KBM-7 (cell line): ENCODE data around the gene ERO1B.

Experiments used
- DNase-seq: peaks from one replicate; pipeline ENCODE4 v3.0.0-alpha.2; 2015
- in situ Hi-C: fragments of 300-500 bp; cut with MboI; formaldehyde crosslinking; loops from 2 replicates; pipeline ENCODE4 v1.14.3; 2020; ENCODE audit warnings: low sequenced_read_pairs, low pct_unique_long_range_greater_than_20kb, mixed read lengths

ERO1B gene

GRCh38 chr1:236166041-236166440 lies 115.7 kb downstream of the ERO1B start:
- in situ Hi-C loops: no loop called here
- DNase-seq: no peak
